Immature natural killer cell (primary cell): ENCODE measurements around the gene DOK7. TPM values are rescaled to one million over a fixed set of nuclear protein-coding genes. Genes with fewer than 3 reads are reported as not detected.
A peak's percentile ranks its signal among the peaks of the same experiment; 100 is the strongest.

ENCODE experiments used
- DNase-seq, 3 donors: peaks; one replicate each; pipeline ENCODE4 v3.0.0; 2022; ENCODE audit warnings: mixed read lengths in 1 of 3
- H3K27ac Mint-ChIP-seq, 6 donors: one replicate each; pipeline ENCODE4 v1.8.0; 2020; ENCODE audit warnings: mixed read lengths in 6 of 6, mild to moderate bottlenecking in 5 of 6, inconsistent platforms in 4 of 6, moderate library complexity in 3 of 6
- H3K27me3 Mint-ChIP-seq, 3 donors: one replicate each; pipeline ENCODE4 v1.8.0; 2020 to 2021; ENCODE audit warnings: low read depth in 3 of 3, mild to moderate bottlenecking in 3 of 3, mixed read lengths in 3 of 3, moderate library complexity in 3 of 3, inconsistent platforms in 1 of 3
- H3K36me3 Mint-ChIP-seq, 3 donors: one replicate each; pipeline ENCODE4 v1.8.0; 2020; ENCODE audit warnings: mixed read lengths in 3 of 3, inconsistent platforms in 2 of 3, mild to moderate bottlenecking in 2 of 3
- H3K4me1 Mint-ChIP-seq, 2 donors: one replicate each; pipeline ENCODE4 v1.8.0; 2020; ENCODE audit warnings: inconsistent platforms in 2 of 2, mild to moderate bottlenecking in 2 of 2, mixed read lengths in 2 of 2, moderate library complexity in 1 of 2
- H3K4me3 Mint-ChIP-seq, 5 donors: one replicate each; pipeline ENCODE4 v1.8.0; 2020; ENCODE audit warnings: mild to moderate bottlenecking in 5 of 5, mixed read lengths in 5 of 5, inconsistent platforms in 3 of 5, moderate library complexity in 3 of 5
- H3K9me3 Mint-ChIP-seq, 6 donors: one replicate each; pipeline ENCODE4 v1.8.0; 2020; ENCODE audit warnings: mild to moderate bottlenecking in 6 of 6, mixed read lengths in 6 of 6, inconsistent platforms in 4 of 6, moderate library complexity in 3 of 6
- polyA plus RNA-seq, 3 donors: library from polyadenylated mRNA; unstranded; fragments of 300-500 nt; fragmentation: Illumina TruSeq; gene quantifications; one replicate each; pipeline ENCODE4 v1.2.3, GENCODE V29; 2021

Gene DOK7
- polyA plus RNA-seq, 3 donors from 2014 or later: 4.2 to 4.8 TPM; not detected in 1

GRCh38 chr4:3523628-3524221 lies 60.6 kb downstream of the DOK7 start:
- no peaks in the 10 kb centered on the region for H3K9me3 Mint-ChIP-seq
- no peak overlapping the region for H3K27ac Mint-ChIP-seq
- H3K27me3 Mint-ChIP-seq: peaks cover 0 to 5% (median 3%) of the 10 kb centered on the region in 3 donors
- no peak overlapping the region for H3K4me3 Mint-ChIP-seq
- H3K36me3 Mint-ChIP-seq: peaks cover 0 to 4% (median 4%) of the 10 kb centered on the region in 3 donors
- no peak for DNase-seq
- peaks cover 14 to 15% of the 10 kb centered on the region in 2 donors for H3K4me1 Mint-ChIP-seq

- Mint-ChIP-seq H3K9me3 (no peaks in the 10 kb centered on the region), H3K36me3 (peaks cover 0 to 4% (median 4%) of the 10 kb centered on the region in 3 donors), H3K27ac (no peak overlapping the region), H3K4me3 (no peak overlapping the region), H3K27me3 (peaks cover 0 to 5% (median 3%) of the 10 kb centered on the region in 3 donors), H3K4me1 (peaks cover 14 to 17% of the 10 kb centered on the region in 2 donors)
- no peak for DNase-seq
Measured at GRCh38 chr4:3524349-3524748, 61.2 kb downstream of the DOK7 start.

DNA sequence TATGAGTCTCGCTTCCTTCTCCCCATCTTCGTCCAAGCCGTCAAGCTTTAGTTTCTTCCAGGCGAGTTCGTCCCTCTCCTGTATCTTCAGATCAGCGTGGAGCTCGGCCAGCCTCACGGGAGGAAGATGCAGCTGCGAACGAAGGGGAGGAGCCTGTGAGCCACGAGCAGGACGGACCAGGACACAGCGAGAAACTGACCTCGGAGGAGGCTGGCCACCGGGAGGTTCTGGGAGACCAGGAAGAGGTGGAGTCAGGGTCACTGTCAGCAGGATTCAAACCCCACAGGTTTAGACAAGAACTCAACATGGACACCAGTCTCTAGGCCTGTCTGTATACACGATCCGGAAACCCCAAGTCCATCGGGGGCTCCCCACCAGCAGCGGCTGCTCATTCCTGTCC lies 61.8 kb downstream of the DOK7 start:
- no peak overlapping the region for H3K27ac Mint-ChIP-seq
- H3K36me3 Mint-ChIP-seq: peaks cover 0 to 4% (median 4%) of the 10 kb centered on the region in 3 donors
- no peaks in the 10 kb centered on the region for H3K9me3 Mint-ChIP-seq
- peaks cover 0 to 5% (median 3%) of the 10 kb centered on the region in 3 donors for H3K27me3 Mint-ChIP-seq
- no peak overlapping the region for H3K4me3 Mint-ChIP-seq
- DNase-seq: no peak
- peaks cover 18 to 22% of the 10 kb centered on the region in 2 donors for H3K4me1 Mint-ChIP-seq

GRCh38 chr4:3525532-3526430 lies 62.7 kb downstream of the DOK7 start:
- Mint-ChIP-seq H3K36me3 (peaks cover 0 to 4% (median 4%) of the 10 kb centered on the region in 3 donors), H3K4me3 (no peak overlapping the region), H3K27ac (peak overlapping the region in 1 of 6 donors; percentile 45), H3K9me3 (no peaks in the 10 kb centered on the region), H3K4me1 (peaks cover 24 to 30% of the 10 kb centered on the region in 2 donors), H3K27me3 (peaks cover 0 to 5% (median 3%) of the 10 kb centered on the region in 3 donors)
- DNase-seq: no peak

GRCh38 chr4:3526456-3526855 lies 63.4 kb downstream of the DOK7 start:
- no peak overlapping the region for H3K4me3 Mint-ChIP-seq
- peak overlapping the region in 1 of 6 donors; percentile 44 for H3K27ac Mint-ChIP-seq
- DNase-seq: no peak
- peaks cover 30 to 37% of the 10 kb centered on the region in 2 donors for H3K4me1 Mint-ChIP-seq
- peaks cover 0 to 4% (median 2%) of the 10 kb centered on the region in 3 donors for H3K27me3 Mint-ChIP-seq
- peaks cover 0 to 2% (median 0%) of the 10 kb centered on the region in 6 donors for H3K9me3 Mint-ChIP-seq
- H3K36me3 Mint-ChIP-seq: peaks cover 0 to 4% (median 4%) of the 10 kb centered on the region in 3 donors

DNA sequence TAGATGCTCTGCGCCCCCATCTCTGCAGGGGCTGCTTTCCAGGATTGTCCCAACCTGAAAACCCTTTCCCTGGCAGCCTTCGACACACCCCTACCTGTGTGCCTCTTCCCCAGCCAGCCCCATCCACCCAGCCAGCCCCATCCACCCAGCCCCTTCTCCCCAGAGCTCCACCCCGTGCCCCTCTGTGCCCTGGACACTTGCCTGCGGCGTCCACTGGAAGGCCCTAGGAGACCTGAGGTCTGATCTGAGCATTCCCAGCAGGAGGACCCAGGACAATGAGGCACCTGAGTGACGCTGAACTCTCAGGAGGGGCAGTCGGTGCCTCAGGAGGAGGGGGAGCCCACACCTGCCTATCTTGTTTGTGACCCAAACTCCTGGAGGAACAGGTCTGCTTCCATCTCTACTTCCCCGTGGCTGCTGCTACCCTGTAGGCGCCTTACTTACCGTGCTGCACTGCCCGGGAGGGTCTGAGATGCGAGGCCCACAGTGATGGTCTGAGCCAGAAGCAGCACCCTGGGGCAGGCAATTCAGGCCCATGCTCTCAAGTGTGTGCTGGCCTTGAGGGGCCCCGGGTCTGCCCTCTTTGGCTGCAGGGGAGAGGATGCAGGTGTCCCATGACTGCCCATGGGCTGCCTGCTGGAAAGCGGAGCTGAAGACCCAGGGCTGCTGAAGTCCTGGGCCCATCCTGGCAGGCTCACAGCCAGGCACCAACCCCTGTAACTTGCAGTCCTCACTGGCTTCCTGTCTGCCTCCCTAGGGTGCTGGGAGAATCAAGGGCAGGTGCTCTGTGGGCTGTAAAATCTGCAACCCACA lies 64.2 kb downstream of the DOK7 start:
- H3K27me3 Mint-ChIP-seq: peaks cover 0 to 6% (median 3%) of the 10 kb centered on the region in 3 donors
- peaks cover 0 to 2% (median 0%) of the 10 kb centered on the region in 6 donors for H3K9me3 Mint-ChIP-seq
- no peak for DNase-seq
- H3K4me1 Mint-ChIP-seq: peaks cover 39 to 43% of the 10 kb centered on the region in 2 donors
- no peak overlapping the region for H3K4me3 Mint-ChIP-seq
- H3K36me3 Mint-ChIP-seq: peaks cover 0 to 4% (median 4%) of the 10 kb centered on the region in 3 donors
- H3K27ac Mint-ChIP-seq: no peak overlapping the region

DNA sequence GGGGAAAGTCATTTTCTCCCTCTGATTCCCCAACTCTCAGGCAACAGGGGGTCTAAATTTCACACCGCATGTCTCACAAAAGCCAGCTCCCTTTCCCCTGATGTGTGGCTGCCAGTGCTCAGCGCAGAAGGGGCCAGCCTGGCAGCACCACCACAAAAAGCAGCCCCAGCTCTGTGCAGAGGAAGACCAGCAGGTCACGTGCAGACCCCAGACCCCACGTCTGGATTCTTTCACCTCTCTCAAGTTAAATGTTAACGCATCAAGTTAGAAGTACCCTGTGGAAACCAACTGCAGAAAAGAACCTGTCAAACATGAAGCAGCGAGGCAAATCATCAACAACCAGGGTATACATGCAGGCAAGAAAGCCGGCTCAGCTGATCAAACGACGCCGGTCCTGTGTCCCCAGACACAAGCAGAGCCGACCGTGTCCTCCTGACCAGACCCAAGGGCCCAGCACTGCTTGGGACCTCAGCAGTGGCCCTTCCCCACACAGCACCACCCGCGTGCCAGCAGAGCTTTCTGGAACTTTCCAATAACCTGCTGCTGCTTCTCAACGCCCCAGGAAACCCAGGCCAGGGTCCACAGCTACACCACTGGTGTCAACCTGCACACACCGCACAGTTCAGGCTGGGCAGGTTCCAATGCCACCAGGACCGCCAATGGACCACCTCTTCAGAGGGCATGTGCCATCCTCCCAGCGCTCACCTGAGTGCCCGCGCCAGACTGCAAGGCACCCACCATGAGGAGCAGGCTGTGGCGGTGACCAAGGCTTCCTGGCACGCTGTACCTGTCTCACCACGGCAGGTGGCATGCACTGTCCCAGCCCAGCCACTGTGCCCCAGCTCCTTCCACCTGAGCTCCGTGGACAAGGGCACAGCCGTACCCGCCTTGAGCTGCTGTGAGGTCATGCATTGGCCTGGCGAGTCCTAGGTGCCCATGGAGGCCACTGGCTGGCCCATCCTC lies 65.1 kb downstream of the DOK7 start:
- Mint-ChIP-seq H3K27ac (no peak overlapping the region), H3K27me3 (peaks cover 0 to 6% (median 4%) of the 10 kb centered on the region in 3 donors), H3K36me3 (peaks cover 0 to 4% (median 4%) of the 10 kb centered on the region in 3 donors), H3K9me3 (peaks cover 0 to 2% (median 0%) of the 10 kb centered on the region in 6 donors), H3K4me1 (peaks cover 40 to 47% of the 10 kb centered on the region in 2 donors), H3K4me3 (no peak overlapping the region)
- DNase-seq: no peak

GRCh38 chr4:3529363-3529762 lies 66.3 kb downstream of the DOK7 start:
- peaks cover 40 to 50% of the 10 kb centered on the region in 2 donors for H3K4me1 Mint-ChIP-seq
- H3K4me3 Mint-ChIP-seq: peak overlapping the region in 3 of 5 donors; percentile 15 to 97 (median 33)
- peaks cover 0 to 4% (median 0%) of the 10 kb centered on the region in 6 donors for H3K9me3 Mint-ChIP-seq
- peaks cover 0 to 4% (median 4%) of the 10 kb centered on the region in 3 donors for H3K36me3 Mint-ChIP-seq
- no peak overlapping the region for H3K27ac Mint-ChIP-seq
- peaks cover 0 to 4% (median 3%) of the 10 kb centered on the region in 3 donors for H3K27me3 Mint-ChIP-seq
- DNase-seq: no peak

DNA sequence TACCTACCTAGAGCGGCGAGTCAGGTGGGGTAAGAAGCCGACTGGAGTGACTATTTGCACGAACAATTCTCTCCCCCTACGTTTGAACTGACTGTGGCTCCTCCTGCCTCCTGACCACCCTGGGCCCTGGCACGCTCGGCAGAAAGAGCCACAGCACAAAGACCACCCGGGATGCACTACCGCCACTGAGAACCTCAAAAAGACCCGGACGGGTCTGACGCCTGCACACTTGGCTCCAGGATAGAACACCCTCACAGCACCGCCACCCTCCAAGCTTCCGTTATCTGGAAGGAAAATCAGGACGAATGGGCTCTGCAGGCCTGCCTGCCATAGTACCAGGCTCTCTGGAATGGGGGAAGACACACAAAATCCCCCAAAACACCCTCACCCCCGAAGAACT lies 66.9 kb downstream of the DOK7 start:
- DNase-seq: no peak
- Mint-ChIP-seq H3K4me3 (peak overlapping the region; percentile 38 to 99 (median 97)), H3K9me3 (peaks cover 0 to 4% (median 0%) of the 10 kb centered on the region in 6 donors), H3K36me3 (peaks cover 0 to 4% (median 4%) of the 10 kb centered on the region in 3 donors), H3K4me1 (peaks cover 40 to 47% of the 10 kb centered on the region in 2 donors), H3K27ac (peak overlapping the region in 1 of 6 donors; percentile 35), H3K27me3 (peaks cover 0 to 4% (median 3%) of the 10 kb centered on the region in 3 donors)

- Mint-ChIP-seq H3K27ac (no peak overlapping the region), H3K4me3 (peak overlapping the region; percentile 88 to 99 (median 98)), H3K9me3 (peaks cover 0 to 5% (median 2%) of the 10 kb centered on the region in 6 donors), H3K4me1 (peaks cover 40 to 47% of the 10 kb centered on the region in 2 donors), H3K27me3 (peaks cover 0 to 6% (median 5%) of the 10 kb centered on the region in 3 donors), H3K36me3 (peaks cover 0 to 5% (median 4%) of the 10 kb centered on the region in 3 donors)
- DNase-seq: no peak
Measured at GRCh38 chr4:3530663-3531254, 67.7 kb downstream of the DOK7 start.

DNA sequence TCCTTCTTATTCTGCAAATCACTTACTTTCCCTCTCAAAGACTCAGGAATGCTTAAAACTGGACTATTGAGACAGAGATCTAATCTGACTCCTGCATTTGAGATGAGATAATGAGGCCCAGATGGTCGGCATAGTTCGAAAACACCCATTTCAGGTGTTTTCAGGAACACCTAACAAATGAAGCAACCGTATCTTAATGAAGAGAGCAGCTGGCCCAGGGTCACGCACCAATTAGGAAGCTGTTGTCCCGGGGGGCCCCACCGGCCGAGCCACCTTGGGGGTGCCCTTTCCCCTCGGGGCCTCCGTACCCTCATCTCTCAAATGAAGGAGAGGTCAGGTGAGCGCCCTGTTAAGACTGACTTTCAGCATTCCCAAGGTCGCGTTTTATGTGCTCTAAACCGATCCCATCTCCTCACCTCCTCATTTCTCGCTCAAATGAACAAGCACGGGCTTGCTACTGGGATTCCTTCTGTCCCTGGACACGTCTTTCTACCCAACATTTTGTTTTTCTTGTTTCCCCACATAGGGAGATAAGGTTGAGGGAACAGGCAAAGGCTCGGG lies 68.3 kb downstream of the DOK7 start:
- Mint-ChIP-seq H3K36me3 (peaks cover 0 to 5% (median 4%) of the 10 kb centered on the region in 3 donors), H3K4me1 (peaks cover 36 to 46% of the 10 kb centered on the region in 2 donors), H3K9me3 (peaks cover 0 to 5% (median 2%) of the 10 kb centered on the region in 6 donors), H3K4me3 (peak overlapping the region; percentile 88 to 99 (median 98)), H3K27me3 (peaks cover 0 to 6% (median 5%) of the 10 kb centered on the region in 3 donors), H3K27ac (peak overlapping the region in 3 of 6 donors; percentile 51 to 74 (median 65))
- no peak for DNase-seq
